ENCODE results near the gene SPEM2. TPM values are rescaled to one million over a fixed set of nuclear protein-coding genes. Genes with fewer than 3 reads are reported as not detected.
A peak's percentile ranks its signal among the peaks of the same experiment; 100 is the strongest.

Gene SPEM2
- total RNA-seq, 3 donors from 2014 or later (not counting 1 experiment from before 2014, with no cell fraction given), result not detected

DNA sequence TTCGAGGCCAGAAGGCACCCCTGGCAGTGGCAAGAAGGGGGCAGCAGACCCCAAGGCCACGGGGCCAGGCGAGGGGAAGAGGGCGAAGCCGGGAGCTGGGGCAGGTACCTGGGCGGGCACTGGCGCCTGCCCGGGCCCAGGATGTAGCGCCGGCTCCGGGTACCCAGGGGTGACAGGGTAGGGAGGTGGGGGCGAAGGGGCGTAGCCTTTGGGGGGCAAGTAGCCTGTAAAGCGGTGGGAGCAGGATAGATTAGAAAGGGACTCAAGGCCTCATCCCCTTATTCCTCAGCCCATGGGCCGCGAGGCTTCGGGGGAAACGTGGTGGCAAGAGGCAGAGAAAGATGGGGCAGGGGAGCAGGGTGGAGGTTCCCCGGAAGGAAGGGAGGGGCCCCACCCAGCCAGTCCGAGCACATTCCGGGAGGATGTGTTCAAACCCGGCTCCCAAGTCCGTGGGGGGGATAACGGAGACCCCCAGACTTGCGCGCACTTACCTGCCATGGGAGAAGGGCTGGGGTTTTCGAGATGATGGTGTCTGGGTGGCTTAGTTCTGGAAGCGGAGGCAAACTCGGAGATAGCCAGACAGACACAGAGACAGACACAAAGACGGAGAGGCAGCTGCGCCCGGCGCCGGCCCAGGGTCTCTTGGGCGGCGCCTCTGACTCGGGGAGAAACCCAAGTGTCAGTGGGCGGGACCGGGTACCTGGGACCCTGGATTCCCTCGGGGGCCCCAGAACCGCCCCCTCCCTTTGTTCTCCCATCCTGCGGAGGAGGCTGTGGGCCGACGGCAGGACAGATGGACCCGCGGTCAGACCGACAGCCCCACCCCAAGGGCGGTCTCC lies 31.6 kb upstream of the SPEM2 start:
- DNase-seq, result peak in 1 of 2 donors; percentile 87
- H3K36me3 ChIP-seq (ENCODE audit: control insufficient read depth, insufficient read depth, low read length), result peaks cover 37% of the 10 kb centered on the region
- peak overlapping the region; percentile 64 for H3K27ac ChIP-seq (ENCODE audit: low read length)
- intact Hi-C loops (cut with micrococcal nuclease), result loop anchor here (1.0 kb wide), 1 partner anchor 10 kb away; the partner anchor contains the start of gene TMEM256
- H3K4me1 ChIP-seq (ENCODE audit: control insufficient read depth, insufficient read depth, low read length), result peaks cover 20% of the 10 kb centered on the region
- H3K9me3 ChIP-seq (ENCODE audit: control insufficient read depth, insufficient read depth, low read length), result no peaks in the 10 kb centered on the region
- Mint-ChIP-seq H3K27me3 (ENCODE audit: low read depth in 2 of 2) (no peaks in the 10 kb centered on the region), H3K27ac (peak overlapping the region; percentile 91), H3K4me1 (peaks cover 9 to 20% of the 10 kb centered on the region in 2 donors), H3K36me3 (no peaks in the 10 kb centered on the region), H3K4me3 (peak overlapping the region; percentile 95), H3K9me3 (no peaks in the 10 kb centered on the region)
- H3K4me3 ChIP-seq (ENCODE audit: low read length), result peak overlapping the region; percentile 93
- no peaks in the 10 kb centered on the region for H3K27me3 ChIP-seq (ENCODE audit: control insufficient read depth, insufficient read depth, low read length)
- TF ChIP-seq, protein P1, sequence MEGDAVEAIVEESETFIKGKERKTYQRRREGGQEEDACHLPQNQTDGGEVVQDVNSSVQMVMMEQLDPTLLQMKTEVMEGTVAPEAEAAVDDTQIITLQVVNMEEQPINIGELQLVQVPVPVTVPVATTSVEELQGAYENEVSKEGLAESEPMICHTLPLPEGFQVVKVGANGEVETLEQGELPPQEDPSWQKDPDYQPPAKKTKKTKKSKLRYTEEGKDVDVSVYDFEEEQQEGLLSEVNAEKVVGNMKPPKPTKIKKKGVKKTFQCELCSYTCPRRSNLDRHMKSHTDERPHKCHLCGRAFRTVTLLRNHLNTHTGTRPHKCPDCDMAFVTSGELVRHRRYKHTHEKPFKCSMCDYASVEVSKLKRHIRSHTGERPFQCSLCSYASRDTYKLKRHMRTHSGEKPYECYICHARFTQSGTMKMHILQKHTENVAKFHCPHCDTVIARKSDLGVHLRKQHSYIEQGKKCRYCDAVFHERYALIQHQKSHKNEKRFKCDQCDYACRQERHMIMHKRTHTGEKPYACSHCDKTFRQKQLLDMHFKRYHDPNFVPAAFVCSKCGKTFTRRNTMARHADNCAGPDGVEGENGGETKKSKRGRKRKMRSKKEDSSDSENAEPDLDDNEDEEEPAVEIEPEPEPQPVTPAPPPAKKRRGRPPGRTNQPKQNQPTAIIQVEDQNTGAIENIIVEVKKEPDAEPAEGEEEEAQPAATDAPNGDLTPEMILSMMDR (IDR thresholded peaks at IDR 0.05), result no peak
- ATAC-seq, result peak; percentile 68 to 75 (median 69)
- 6% methylated on average over 48 of the region's 48 CpGs for WGBS (ENCODE audit: insufficient coverage)

DNA sequence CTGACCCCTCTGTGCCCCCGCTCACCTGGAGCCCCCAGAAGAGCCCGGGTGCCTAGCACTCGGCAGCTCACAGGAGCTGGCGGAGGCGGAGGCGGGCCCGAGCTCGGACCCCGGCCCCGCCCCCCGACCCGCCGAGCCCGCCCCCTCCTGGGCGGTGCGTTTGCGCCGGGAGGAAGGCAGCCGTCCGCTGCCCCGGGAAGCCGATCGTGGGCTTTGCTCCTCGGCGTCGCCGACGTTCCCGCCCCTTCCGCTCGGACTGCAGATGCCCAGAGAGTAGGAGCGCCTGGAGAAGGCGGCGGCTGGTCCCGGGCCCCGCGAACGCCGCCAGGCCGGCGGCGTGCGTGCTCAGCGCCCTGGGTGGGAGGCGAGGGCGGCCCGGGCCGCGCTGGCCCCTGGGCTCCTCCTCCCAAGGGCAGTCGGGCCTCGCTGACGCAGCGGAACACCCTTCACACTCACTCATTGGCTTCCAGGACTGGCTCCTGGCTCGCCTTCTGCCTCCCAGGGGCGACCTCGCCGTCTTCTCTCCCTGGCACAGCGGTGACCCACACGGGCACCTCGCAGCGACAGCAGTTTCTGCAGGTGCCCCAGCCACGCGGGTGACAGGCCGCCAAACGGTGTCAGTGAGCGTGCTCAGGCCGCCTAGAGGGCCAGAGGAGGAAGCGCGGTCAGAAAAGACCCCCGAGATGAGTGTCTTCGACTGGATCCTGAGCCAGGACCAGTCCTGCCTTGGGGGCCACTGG lies 30.8 kb upstream of the SPEM2 start, which contains the start of gene PLSCR3:
Gene PLSCR3, minus strand, starts transcription at position 74 of the 740 bp plus-strand sequence. CDS start 415 bp downstream, outside the sequence.
- peaks cover 9 to 20% of the 10 kb centered on the region in 2 donors for H3K4me1 Mint-ChIP-seq
- Histone ChIP-seq H3K4me1 (ENCODE audit: control insufficient read depth, insufficient read depth, low read length) (peaks cover 20% of the 10 kb centered on the region), H3K27me3 (ENCODE audit: control insufficient read depth, insufficient read depth, low read length) (no peaks in the 10 kb centered on the region), H3K4me3 (ENCODE audit: low read length) (peak within 1 kb of the TSS; percentile 93), H3K36me3 (ENCODE audit: control insufficient read depth, insufficient read depth, low read length) (peaks cover 29% of the 10 kb centered on the region), H3K9me3 (ENCODE audit: control insufficient read depth, insufficient read depth, low read length) (no peaks in the 10 kb centered on the region), H3K27ac (ENCODE audit: low read length) (peak within 1 kb of the TSS; percentile 76)
- H3K9me3 Mint-ChIP-seq, result no peaks in the 10 kb centered on the region
- DNase-seq (peak; percentile 86 to 88), ATAC-seq (peak; percentile 88 to 96 (median 89))
- TF ChIP-seq, protein P1 (IDR thresholded peaks at IDR 0.05), result no peak
- H3K27ac Mint-ChIP-seq, result peak within 1 kb of the TSS; percentile 91
- H3K27me3 Mint-ChIP-seq (ENCODE audit: low read depth in 2 of 2), result no peaks in the 10 kb centered on the region
- no peaks in the 10 kb centered on the region for H3K36me3 Mint-ChIP-seq
- peak within 1 kb of the TSS; percentile 96 for H3K4me3 Mint-ChIP-seq
- intact Hi-C loops (cut with micrococcal nuclease), result loop anchor here (1.0 kb wide), 1 partner anchor 10 kb away; the partner anchor contains the start of gene TMEM256
- under 1% methylated on average over 71 of the region's 71 CpGs for WGBS (ENCODE audit: insufficient coverage)

DNA sequence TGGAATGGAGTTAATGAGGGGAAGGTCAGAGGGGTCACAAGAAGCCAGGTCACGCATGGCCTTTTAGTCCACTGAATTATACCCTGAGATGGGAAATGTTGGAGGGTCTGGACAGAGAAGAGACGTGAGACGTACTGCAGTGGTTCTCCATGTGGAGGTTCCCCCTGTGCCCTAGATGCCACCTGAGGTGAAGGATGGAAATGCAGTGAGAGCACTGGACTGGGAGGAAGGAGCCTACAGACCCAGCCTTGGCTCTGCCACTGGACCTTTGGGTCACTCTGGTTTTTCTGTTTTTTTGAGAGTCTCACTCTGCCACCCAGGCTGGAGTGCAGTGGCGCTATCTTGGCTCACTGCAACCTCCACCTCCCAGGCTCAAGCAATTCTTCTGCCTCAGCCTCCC lies 29.3 kb upstream of the SPEM2 start:
- Mint-ChIP-seq H3K4me1 (peaks cover 9 to 15% of the 10 kb centered on the region in 2 donors), H3K27me3 (ENCODE audit: low read depth in 2 of 2) (no peaks in the 10 kb centered on the region), H3K4me3 (no peak overlapping the region), H3K27ac (no peak overlapping the region), H3K9me3 (no peaks in the 10 kb centered on the region), H3K36me3 (no peaks in the 10 kb centered on the region)
- WGBS (ENCODE audit: insufficient coverage), result 96% methylated on average over 4 of the region's 4 CpGs
- Histone ChIP-seq H3K36me3 (ENCODE audit: control insufficient read depth, insufficient read depth, low read length) (peaks cover 15% of the 10 kb centered on the region), H3K27ac (ENCODE audit: low read length) (no peak overlapping the region), H3K9me3 (ENCODE audit: control insufficient read depth, insufficient read depth, low read length) (no peaks in the 10 kb centered on the region), H3K27me3 (ENCODE audit: control insufficient read depth, insufficient read depth, low read length) (no peaks in the 10 kb centered on the region), H3K4me3 (ENCODE audit: low read length) (no peak overlapping the region), H3K4me1 (ENCODE audit: control insufficient read depth, insufficient read depth, low read length) (peaks cover 20% of the 10 kb centered on the region)
- ATAC-seq (no peak), DNase-seq (no peak)
- TF ChIP-seq, protein P1 (IDR thresholded peaks at IDR 0.05), result no peak
- intact Hi-C loops (cut with micrococcal nuclease), result no loop called here

Measured in natural killer cell (primary cell).